Stimulated activated CD4-positive, alpha-beta T cell treated with anti-CD3 and anti-CD28 coated beads, TNF-alpha, amount 100 ng/mL, for 4 hours (primary cell): Measurements from ENCODE around the gene SDCBP2.

ENCODE experiments used
- DNase-seq, 3 experiments: peaks; one replicate each; pipeline ENCODE4 v3.0.0-alpha.2; 2020; ENCODE audit warnings: low read depth in 3 of 3

Gene SDCBP2

DNA sequence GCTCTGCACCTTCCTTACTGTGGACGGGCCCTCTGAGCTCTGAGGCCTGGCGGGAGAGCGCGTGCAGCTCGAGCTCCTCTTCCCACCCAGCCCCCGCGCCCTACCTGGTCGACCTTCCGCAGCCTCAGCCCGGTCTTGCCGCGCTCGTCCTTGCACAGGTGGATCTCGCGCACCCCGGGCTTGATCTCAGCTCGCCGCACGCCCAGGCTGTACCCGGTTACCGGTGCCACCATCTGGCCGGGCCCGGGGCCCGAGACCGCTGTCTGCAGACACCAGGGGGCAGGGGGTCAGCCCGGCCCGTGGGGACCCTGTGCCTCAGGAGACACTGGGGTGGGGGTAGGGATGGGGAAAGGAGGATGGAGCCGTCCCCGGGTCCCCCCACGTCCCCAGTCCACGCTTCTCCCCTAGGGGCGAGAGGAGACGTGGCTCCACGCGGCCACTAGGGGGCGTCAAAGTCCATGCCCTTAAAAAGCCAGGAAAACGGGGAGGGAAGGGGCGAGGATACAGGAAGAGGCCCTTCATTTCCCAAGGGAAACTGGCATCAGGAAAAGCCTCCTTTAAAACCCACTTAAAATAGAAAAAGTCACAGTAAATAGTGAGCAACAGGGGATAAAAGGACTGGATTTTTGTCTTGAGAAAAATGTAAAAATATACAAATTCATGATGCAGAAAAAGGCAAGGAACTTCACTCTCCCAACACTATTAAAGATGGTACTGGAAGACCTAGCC, 15.5 kb downstream of the SDCBP2 start:
- peak; percentile 37 to 58 (median 55) for DNase-seq

DNA sequence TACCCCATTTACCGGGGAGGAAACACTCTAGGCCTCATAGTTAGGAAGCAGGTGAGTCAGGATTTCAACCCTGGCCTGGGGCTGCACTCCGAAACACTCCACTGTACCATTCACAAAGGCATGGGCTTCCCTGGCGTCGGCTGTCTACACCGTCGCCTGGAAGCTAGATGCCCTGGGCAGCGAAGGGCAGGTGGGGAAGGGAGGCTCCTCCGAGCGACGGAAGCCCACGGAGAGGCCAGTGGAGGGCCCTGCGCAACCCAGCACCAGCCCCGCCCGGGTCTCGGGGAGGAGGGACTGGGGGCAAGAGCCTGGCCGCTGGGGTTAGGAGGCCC, 16.1 kb downstream of the SDCBP2 start:
- no peak for DNase-seq

DNA sequence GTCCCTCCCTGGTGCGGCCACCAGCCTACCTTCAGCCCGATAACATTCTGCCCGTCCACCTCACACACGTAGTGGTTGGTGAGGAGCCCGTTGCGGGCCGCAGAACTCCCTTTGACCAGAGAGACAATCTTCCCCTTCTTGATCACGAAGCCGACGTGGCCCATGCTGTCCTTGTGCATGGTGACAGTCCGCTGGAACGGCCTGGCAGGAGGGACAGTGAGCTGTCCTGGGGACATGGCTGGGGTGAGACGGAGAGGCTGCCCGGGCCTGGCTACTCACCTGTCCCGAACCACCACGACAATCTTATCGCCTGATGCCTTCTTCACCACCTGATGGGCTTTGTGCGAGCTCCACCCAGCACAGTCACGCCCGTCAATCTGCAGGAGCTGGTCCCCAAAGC, 16.6 kb downstream of the SDCBP2 start:
- DNase-seq = no peak

DNA sequence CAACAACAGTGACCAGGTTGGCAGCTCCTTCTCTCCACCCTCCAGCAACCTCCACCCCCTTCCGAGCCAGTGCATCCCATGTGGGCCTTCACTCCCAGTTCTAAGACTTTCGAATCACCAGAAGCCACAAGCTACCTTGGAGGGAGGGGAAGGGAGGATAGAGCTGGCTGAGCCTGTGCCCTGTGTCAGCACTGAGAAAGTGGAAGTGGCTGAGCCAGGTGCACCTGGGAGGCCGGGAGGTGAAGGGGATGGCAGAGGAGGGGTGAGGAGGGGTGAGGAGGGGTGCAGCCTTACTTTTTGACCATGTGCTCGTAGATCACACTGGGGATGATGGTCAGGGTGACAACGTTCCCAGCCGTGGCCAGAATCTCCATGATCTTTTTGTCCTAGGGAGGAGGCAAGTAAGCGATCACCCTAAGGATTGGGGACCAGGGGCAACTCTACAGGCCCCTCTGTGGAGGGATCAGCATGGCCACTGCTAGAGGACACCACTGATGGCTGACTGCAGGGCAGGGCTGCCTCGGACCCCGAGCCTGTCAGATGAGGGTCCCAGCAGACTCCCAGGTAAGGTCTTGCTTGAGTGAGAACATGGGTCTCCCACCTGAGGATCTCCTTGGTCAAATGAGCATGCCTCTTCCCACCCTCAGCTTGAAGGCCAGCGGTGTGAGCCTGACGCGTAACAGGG, 18.3 kb downstream of the SDCBP2 start:
- no peak for DNase-seq

DNA sequence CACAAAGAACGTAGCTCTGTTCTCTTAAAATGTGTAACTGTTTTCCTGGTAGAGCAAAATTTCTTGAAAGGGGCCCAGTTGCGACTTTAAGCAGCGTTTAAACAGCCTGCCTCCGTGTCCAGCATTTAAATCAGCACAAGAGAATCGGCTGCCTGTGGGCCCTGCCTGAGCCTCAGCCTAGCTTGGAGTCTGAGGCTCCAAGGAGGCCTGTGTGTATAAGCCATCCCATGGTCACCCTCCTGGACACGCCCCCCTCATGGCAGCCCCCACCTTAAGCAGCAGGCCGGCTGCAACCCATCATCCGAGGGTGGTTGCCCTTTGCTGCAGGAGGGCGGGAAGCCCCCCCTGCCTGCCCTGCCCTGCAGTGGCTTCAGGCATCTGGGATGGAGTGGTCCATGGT, 18.9 kb downstream of the SDCBP2 start:
- no peak for DNase-seq

DNA sequence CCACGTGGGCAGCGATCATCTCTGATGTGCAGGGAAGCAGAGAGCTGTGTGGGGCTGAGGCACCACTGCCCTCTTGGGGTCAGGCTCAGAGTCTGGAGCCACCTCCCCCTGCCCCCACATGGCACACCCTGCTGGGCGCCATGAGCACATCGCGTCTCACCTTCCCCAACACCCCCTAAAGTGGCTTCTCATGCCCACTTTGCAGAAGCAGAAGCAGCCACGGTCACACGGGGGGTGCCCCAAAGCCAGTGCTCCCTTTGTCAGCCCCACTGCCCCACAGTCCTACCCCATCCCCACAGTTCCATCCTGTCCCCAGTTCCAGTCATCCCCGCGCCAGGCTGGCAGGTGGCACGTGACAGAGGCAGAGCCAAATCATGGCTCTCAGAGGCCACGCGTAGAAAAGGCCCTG, 19.5 kb downstream of the SDCBP2 start:
- no peak for DNase-seq

DNA sequence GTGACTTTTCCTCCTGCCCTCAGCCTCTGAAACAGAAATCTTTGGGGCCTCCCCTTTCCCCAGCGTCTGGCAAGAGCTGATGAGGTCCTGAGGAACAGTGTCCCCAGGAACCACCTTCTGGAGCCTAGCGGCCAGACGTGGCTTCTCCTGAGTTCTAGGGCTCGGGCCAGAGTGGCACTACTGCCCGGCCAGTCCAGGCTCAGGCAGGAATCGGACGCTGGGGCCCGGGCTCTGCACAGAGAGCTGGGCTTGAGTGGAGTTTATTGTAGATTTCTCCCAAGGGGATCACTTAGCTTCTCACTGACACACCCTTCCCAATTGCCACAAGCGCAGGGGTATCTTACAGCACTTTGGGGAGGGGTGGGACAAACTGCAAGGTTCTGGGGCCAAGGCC, 20.2 kb downstream of the SDCBP2 start:
- no peak for DNase-seq

DNA sequence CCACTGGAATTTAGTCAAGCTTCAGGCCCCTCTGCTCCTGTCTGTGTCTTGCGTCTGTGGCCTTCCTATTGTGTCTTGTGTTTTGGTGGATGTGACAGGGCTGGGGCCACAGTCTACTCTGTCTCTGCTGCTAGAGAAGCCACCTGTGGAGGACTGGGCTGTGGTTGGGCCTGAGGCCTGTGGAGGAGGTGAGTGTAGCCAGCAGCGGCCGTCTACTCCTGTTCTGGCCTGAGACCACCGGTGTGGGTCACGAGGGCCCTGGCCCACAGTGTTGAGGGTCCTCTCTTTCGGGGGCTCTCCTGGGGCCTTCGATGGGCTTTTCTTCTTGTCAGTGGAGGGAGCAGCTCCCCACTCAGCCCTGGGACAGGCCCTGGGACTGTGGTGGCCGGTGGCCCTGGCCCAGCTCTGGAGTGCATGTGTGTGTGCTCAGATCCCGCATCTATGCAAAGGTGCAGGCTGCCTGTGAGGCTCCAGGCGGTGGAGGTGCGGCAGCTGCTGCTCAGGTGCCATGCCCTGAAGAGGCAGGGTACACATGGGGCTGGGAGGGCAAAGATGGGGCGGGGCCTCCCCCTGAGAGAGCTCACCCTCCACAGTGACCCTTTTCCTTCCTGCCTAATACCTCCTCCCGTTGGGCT, 20.8 kb downstream of the SDCBP2 start:
- DNase-seq = no peak

DNA sequence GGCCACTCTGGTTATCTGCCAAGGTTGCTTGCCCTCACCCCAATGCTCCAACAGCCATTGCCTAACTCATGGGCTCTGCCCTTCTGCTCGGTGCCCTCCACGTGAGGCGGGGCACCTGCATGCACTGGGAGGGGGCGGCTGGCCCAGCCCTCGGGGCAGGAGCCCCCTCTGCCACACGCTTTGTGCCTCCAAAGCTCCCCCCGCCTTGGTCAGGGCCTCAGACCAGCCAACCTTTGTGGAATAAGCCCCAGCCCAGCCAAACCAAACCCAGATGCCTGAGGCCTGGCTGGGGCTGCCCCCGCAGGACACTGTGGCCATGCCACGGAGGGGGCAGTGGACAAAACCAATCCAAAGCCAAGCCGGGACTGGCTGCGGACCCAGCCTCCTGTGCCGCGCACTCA, 21.4 kb downstream of the SDCBP2 start:
- DNase-seq = no peak

DNA sequence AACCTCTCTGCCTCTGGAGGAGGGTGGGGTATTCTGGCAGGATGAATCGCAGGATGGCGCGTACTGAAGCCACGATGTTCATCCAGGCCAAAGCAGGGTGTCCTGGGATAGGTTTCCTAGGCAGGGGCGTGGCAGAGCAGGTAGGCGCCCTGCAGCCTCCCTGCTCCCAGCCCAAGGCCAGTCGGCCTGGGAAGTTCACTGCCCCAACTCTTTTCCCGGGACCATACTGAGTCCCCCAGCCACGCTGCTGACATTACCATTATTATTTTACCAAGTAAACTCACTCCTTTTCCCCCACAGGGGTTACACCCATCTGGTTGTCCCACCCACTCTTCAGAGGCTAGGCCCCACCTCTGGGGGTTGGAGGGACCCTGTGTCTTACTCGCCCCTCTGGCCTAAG, 21.8 kb downstream of the SDCBP2 start:
- DNase-seq = no peak

DNA sequence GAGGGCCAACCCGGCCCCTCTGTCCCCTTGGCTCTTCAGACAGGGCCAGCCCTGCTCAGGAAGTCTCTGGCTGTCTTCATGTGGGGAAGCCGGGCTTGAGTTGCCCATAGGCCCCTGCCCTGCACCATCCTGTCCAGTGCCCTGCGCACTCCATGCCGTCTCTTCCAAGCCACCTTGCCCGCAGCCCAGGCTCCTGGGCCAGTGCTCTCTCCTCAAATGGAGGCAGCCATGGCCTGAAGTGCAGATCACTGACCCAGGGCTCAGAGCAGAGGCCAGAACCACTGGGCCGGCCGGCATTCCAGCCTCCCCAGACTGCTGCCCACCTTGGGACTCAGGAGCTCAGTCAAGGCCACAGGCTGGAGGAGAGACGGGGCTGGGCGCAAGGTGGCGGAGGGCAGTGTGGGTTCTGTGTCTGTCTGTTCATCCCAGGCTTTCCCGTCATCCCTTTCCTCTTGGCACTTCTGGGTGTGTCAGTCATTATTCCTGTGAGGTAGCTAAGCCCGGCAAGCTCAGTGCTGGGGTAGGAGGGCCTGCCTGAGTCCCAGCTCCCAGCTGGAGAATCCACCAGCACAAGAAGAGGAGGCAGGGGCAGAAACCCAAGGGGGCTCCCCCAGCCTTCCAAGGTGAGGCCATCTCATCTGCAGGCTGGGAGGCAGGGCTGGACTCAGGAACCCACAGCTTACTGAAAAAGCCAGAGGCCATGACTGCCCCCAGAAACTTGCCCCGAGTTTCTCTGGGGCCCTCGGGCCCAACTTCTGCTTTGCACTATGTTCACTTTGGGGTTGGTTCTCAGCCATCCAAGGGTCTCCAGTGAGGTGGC, 22.4 kb downstream of the SDCBP2 start:
- no peak for DNase-seq

DNA sequence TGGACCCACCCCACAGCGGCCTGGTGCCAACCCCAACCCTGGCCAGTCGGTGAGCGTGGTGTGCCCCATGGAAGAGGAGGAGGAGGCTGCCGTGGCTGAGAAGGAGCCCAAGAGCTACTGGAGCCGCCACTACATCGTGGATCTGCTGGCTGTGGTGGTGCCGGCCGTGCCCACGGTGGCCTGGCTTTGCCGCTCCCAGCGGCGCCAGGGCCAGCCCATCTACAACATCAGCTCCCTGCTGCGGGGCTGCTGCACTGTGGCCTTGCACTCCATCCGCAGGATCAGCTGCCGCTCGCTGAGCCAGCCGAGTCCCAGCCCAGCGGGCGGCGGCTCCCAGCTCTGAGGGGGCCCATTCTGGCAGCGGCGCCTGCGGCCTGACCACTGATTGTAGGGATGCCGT, 23.2 kb downstream of the SDCBP2 start:
- DNase-seq = no peak

DNA sequence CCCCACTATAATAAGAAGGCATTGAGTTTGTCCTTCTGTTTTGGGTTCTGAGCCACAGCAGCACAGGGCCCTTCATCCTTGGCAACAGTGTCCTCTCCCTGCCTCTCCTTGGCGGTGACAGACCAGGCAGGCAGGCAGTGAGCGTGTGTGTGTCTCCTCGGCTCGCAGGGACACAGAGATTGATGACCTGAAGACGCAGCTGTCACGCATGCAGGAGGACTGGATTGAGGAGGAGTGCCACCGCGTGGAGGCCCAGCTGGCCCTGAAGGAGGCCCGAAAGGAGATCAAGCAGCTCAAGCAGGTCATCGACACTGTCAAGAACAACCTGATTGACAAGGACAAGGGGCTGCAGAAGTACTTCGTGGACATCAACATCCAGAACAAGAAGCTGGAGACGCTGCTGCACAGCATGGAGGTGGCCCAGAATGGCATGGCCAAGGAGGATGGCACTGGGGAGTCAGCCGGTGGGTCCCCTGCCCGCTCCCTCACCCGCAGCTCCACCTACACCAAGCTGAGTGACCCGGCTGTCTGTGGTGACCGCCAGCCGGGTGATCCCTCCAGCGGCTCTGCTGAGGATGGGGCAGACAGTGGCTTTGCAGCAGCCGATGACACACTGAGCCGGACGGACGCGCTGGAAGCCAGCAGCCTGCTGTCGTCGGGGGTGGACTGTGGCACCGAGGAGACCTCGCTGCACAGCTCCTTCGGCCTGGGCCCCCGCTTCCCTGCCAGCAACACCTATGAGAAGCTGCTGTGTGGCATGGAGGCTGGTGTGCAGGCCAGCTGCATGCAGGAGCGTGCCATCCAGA, 24.0 kb downstream of the SDCBP2 start:
- no peak for DNase-seq

DNA sequence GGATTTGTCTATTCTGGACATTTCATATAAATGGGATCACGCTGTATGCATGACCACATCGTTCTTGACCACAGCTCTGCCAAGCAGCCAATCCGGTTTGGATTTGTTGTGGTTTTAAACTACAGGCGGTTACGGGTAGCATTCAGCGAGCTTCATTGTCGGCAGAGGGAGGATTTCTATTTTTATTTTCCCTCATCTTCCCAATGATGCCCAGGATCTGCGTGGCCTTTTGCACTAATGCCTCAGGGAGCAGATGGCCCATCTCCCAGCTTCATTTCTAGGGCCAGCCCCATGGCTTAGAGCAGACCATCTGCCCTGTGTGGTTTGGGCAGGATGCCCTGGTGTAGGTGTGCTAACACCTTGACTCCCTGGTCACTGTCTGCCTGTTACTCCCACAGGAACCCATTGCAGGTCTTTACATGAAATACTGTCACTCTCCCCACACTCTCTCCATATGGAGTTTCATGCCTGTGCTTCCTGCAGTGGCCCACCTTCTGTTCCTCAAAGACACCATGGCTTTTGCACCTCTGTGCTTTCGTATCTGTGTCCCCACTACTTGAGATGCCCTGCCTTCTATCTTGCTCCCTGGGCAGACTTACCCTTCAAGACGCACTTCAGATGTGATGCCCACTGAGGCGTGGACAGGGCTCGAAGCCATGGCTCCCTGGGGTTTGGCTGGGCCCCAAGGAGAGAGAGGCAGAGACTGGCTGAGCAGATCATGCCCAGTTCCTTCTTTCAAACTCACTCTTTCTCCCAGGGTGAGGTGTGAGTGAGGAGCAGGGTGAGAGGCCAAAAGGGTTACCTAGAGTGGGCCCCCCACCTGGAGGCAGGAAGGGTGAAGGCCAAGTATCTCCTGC, 26.0 kb downstream of the SDCBP2 start:
- DNase-seq = no peak

DNA sequence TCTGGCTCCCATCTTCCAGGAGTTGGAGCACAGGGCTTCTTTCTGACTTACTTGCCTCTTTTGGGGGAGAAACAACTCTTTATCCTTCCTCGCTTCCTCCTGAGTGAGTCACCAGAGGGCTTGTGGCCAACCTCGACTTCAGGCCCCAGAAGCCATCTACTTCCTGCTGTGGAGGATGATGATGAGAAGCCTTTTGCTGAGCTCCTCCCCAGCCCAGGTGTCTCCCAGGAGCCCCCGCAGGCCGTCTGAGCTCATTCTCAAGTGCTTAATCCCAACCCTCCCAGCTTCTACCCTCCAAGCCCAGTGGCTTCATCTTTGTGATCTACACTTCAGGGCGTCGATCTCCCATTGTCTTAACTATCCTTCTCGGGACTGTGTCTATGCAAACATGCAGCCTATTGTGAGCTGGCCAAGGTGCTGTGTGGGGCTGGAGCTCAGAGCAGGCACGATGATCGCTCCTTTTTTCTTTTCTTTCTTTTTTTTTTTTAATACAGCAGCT, 27.9 kb downstream of the SDCBP2 start:
- peak in 2 of 3 experiments; percentile 15 to 23 for DNase-seq

DNA sequence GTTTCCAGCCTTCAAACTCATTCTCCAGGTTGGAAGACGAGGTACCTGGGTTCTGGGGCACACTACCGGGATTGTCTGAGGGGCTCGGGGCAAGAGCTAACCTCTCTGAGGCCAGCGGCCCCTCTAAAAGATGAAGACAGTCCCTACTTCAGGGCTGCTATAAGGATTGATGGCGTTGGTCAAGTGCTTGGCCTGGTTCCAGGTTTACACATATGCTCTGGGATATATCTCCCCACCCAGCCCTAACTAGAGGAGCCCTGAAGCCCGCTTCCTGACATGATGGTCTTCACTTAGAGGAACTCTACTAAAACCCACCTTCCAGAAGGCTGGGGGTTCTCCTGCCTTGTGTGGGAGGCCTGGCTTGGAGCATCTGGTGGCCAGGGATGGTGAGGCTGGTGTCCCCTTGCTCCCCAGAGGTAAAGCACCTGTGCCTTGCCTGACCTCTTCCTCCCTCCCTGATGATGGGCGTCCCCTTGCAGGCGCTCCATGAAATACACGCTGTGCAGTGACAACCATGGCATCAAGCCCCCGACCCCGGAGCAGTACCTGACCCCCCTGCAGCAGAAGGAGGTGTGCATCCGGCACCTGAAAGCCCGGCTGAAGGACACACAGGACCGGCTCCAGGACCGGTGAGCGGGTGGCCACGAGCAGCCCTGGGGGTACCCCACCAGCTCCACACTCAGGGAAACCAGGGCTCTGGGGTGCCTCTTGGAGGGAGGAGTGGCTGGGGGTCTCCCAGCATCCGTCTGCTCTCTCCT, 28.7 kb downstream of the SDCBP2 start:
- DNase-seq = no peak

DNA sequence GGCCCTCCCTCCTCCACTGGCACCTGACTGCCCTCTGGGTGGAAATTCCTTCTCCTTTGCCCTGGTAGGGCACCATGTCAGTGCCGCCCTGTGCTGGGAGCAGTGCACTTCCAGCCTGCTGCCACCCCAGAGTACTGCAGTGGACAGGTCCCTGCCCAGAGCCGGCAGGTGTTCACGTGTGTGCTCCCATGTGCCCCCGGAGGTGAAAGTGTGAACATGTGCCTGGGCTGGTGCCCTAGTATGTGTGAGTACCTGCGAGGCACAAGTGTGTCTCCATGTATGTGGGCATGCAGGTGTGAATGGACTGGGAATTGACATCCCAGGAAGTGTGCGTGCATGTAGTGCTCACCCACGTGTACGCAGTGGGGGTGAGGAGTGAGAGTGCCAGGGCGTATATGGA, 29.4 kb downstream of the SDCBP2 start:
- DNase-seq = peak in 2 of 3 experiments; percentile 17 to 18

DNA sequence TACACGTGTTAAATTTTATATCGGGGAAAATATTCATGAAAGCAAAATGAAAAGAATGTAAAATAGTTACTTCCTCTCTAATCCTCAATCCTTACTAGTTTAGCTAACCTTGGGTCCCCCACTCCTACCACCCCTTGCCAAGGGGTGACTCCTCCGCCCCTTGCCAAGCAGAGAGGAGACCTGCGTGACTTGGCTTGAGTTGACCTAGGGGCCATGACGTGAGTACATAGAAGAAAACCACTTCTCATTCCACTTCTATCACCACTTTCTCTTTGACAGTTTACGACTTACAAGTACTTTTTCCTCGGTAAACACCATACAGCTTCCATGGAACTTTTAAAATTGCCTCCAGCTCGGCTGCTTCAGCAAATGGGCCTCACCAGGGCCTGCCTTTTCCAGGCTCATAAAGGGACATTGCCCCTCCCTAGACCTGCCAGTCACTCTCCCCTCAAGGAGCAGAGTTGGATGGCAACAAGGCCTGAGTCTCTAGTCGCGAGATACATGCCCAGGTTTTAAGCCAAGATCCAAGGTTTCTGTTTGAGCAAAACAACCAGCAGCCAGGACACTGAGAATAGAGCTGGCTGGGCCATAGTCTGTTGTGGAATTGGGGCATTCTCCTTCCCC, 29.9 kb downstream of the SDCBP2 start:
- DNase-seq = no peak

DNA sequence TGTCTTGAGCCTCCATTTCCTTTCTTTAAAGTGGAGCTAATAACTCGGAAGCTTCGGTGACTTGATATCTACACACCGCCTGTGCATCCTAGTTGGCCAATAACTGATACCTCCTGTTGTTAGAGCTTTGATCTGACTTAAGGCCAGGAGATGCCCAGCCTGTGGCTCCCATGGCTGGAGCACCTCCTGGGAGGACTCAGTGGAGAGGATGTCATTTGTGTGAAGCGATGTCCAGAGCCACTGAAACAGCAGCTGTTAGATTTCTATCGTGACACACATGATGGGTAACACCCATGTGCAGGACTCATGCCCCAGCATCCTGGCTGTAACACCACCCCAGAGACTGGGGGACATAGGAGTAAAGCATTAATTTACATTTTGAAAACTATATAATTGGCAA, 30.8 kb downstream of the SDCBP2 start:
- DNase-seq = no peak
